Measurements from ENCODE around the gene RASD1.

RASD1 gene

DNA sequence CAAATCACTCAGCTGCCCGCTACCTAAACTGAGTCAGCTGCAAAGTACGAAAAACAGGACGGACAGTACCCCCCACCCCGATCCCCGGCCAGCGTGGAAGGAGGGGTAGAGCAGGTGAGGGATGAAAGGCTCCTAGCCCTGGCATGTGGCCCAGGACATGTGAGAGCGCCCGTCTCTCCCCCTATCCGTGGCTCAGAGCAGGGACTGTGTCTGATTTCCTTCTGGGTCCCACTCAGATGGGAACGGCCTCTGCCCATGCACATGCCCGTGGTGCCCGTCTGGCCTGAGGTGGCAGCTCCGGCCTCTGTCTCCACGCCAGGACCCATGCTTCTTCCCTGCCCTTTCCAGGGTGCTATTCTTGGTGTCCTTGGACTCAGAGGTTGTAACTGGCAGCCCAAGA is 30.2 kb upstream of the RASD1 start:
- DNase-seq: no peak

DNA sequence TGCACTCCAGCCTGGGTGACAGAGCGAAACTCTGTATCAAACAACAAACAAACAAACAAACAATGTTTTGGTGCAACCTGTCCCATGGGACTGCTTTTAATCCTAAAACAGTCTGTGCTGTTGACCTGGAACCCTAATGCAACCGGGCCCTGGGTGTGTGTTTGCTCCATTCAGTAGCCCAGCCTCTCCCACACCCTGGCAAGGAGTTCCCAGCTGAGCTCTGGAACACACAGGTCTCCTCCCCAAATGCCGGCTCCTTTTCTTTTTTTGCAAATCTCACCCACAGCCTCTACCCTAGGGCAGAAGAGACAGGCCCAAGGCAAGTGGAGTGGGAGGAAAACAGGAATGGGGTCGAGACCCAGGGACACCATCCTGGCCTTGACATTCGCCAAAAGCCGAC is 29.8 kb upstream of the RASD1 start:
- DNase-seq: no peak

DNA sequence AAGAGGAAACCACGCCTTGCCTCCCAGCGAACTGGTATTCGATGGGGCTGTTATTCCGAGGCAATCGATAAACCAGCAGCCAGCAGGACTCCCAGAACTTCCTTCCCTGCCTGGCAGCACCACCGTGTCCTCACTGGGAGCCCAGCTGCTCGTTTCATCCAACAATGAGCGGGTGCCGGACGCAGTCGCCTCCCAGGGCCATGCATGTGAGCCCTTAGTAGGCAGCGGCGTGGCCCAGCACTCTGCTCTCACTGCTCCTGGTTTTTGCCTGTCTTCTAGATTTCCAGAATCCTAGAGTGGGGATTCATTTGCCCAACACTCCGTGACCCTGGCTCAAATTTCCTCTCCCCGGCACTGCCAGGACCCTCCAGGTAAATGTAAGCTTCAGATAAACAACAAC is 29.1 kb upstream of the RASD1 start:
- DNase-seq: no peak

DNA sequence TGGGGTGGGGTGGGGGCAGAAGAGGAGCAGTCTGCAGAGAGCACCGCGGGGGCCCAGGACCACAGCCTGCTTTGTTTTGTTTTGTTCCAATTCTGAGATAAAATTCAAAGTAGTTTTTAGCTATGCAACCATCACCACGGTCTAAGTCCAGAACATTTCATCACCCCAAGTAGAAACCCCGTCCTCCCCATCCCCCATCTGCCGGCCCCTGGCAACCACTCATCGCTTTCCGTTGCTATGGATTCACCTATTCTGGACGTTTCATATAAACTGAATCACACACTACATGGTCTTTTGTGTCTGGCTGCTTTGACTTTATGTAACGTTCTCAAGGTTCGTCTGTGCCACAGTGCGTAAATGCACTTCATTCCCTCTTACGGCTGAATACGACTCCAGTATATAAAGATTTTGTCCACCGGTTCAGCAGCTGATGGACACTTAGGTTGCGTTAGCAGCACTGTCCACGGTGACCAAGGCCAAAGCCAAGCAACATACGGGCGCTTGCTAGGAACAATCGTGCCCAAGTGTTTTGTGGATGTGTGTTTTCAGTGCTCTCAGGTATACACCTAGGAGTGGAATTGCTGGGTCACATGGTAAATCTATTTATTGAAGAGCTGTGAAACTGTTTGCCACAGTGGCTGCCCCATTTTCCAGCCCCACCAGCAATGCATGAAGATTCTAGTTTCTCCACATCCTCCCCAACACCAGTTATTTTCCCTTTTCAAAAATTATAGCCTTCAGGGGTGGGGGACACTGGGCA is 27.7 kb upstream of the RASD1 start:
- DNase-seq: no peak

DNA sequence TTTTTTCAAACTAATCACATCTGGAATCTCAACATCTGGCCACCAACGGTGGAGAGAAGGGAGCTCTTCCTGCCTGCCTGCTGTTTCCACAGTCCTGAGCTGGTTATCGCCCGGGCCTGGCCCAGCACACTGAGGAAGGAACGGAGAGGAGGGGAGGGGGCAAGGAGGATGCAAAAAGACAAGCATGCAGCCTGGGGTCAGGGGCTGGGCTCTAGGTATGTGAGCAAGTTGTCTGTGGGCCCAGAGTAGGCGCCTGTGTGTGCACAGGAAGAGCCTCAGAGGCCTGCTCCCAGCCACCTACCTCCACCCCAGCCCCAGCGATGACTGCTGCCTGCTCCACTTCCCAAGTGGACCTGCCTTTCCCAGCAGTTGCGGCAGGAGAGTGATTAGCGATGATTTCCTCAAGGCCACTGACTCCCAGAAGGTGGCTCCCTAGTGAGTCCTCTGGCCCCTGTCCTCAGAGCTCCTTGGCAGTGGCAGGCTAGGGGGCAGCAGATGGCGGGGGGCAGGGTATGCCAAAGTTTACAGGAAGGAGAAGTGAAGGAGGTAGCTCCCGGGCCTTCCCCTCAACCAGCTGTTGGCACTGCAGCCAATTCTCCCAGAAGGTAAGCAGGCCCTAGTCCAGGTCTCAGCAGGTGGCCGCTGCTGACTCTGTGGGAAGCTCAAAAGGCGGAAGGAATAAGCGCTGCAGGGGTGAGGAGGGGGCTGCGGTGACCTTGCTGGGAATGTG is 27.0 kb upstream of the RASD1 start:
- DNase-seq: no peak

DNA sequence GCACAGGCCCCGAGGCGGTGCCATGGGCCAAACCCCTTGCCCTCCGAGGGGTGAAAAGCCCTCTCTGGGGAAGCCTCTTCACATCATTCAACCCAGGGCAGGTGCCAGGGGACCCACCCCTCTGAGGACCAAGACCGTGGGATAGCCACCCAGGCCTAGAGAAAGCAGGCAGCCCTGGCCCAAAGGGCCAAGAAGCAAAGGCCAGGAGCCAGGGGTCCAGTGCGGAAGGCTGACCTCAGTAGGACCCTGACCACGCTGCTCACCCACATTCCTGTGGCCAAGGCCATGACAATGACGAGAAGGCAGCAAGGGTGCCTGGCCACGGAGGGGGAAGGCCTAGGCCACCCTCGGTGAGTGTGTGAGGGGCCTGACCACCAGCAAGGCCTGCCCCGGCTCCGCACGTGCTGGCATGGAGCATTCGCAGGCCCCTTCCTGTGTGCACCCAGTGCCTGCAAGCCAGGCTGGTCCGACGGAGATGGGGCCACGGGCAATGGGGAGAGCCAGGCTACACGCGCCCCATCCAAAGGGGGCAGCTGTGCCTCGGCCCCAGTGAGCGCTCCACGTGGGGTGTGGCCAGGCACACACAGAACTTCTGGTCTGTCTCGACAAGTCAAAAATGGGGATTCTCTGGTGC is 24.5 kb upstream of the RASD1 start:
- no peak for DNase-seq

DNA sequence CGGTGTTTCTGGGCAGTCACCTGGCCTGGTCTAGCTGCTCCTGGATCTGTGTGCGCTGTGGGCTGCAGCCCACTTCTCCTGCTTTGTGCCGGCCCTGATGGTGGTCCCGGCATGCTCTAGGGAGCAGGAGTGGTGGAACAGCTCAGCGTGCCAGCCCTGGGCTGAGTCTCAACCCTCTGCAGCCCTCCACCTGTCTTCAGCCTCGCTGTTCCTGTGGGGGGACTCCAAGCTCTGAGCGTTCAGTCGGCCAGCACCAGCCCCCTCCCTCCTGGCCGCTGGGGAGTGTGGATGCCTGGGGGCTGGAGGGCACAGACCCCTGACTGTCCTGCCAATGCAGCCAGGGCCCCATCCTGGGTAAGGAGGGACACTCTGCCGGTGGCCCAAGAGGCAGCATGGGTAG is 23.7 kb upstream of the RASD1 start:
- no peak for DNase-seq

DNA sequence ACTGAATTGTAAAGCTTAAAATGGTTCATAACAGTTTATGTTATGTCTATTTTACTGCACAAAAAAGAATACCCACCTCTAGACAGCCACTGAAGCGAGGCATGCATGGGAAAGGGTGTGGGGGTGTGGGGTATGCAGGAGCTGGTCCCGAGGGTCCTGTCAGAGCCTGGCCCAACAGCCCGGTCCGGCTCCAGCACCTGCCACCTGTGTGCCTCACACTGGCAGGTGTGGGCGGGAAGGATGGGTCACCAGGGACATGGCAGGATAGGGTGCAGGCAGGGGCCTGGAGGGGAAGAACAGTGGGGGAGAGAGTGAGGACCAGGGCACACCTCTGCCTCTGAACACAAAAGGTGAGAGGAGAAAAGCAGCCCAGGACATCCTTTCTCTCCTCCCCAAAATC is 22.8 kb upstream of the RASD1 start:
- DNase-seq: no peak

DNA sequence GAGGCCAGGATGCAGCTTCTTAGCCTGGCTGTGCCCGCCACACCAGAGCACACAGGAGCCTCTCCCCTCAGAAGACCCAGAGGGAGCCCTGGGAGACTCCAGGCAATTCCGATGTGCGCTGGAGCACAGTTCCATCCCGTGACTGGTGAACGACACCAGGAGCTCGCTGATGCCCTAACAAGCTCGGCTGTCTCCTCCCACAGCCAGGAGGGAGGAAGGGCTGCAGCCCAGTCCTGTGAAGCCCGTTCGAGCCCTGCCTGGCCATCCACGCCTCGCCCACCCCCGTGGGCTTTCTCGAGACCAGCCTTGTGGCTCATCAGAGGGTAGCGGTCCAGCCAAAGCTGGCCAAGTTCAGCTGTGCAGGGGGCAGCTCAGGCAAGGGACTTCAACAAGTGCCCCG is 21.8 kb upstream of the RASD1 start:
- DNase-seq: no peak

DNA sequence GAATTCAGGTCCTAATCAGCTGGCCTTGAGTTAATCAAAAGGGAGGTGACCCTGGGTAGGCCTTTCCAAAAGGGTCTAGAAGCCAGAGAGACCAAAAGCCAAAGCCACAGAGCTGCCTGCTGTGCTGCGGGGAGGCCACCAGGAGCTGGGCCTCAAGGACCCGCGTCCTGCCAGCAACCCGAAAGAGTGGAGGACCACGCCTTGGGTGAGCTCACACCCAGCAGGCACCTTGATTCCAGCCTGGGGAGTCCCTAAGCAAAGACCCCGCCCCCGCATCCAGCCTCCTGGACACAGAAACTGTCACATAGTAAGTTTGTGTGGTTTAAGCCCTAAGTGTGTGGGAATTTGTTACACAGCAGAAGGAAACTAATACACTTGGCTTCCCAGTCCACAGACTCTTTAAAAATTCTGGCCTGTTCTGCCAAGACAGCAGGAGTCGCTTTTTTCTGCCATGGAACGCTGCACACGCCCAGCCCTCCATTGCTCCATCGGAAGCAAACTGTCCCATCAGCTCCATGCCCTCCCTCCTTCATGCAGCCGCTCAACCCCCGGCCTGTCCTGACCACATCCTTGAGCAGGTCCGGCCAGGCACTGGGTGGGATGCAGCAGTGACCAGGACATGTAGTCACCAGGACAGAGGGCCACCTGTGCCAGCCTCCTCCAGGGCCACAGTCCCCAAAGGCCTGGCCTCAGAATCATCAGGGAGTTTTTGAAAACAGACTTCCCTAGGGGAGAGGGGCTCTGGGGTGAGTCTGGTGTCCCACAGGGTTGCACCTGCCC is 20.9 kb upstream of the RASD1 start:
- DNase-seq: no peak

DNA sequence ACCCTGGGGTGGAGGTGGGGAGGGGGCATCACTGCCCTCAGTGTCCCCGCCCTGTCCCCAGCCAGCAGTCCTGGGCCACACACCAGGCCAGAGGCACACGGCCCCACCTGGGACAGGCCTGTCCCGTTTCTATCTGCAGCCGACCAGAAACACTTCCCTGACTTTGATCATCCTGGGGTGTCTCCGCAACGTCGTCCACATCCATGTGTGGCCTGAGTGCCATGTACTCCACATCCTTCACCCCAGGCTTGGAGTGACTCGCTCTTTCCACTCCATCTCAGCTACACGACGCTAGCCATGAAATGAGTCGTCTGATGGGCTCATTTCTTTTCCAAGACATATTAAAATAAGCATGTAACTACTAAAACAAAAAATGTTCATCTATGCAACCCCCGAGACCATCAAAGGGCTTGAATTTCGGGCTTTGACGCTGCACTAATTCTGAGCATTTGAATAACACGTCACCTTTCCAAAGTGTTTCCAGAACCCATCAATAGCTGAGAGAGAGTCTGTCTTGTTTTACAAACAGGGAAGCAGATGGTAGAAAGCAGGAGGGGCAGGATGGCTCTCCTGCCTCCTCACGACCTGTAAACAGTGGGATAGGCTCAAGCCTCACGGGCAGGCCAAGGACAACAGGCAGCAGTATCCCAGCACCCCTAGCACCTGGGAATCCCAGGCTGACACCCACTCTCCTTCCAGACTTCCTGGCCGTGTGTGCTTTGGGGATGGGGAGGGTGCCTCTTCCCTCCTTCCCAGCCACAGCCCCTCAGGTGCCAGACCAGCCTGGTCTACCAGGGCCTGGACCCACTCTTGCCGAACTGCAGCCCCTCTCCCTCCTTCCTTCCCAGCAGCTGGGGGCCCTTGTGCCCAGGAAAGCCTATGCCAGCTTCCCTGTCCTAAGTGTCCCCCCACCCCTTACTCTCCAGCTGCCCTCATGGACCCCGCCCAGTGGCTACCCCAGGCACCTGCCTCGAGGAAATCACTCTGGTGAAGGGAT is 20.0 kb upstream of the RASD1 start:
- DNase-seq: no peak

DNA sequence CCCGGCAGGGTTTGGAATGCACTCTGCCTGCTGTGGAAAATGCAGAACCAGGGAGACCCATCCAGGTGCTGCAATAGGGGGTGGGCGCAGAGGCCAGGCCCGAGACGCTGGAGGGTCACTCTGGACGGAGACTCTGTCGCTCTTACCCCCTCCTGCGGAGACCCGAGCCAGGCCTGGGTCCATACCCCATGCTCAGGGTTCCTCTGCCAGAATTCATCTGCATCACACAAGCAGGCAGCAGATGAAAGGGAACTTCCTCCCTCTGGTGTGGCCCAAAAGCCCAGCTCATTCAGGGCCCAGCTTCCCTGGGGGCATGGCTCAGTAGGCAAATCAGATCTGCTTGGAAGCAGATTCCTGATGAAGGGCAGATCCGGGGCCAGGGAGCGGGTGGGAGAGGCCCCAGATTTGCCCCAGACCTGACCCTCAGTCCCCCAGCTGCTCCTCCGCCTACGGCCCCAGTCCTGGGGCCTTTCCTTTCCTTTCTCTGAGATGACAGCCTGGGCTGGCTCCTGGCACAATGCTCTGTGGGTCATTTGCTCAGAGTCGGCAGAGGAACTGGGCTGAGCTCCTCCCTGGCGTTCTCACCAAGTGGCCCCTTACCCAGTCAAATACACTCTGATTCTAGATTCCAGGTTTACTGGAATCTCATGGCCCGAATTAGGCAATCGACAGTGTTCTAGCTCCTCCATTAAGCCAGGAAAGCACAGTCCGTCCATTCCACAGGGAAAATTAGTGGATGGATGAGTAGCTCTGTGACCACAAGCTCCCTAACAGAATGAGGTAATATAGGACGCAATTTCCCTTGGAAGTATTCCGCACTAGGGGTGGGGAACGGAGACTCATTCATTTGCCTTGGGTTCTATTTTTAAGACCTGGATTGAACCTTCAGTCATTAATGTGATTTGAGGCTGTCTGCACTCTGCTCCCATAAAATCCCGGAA is 19.1 kb upstream of the RASD1 start:
- DNase-seq: no peak

DNA sequence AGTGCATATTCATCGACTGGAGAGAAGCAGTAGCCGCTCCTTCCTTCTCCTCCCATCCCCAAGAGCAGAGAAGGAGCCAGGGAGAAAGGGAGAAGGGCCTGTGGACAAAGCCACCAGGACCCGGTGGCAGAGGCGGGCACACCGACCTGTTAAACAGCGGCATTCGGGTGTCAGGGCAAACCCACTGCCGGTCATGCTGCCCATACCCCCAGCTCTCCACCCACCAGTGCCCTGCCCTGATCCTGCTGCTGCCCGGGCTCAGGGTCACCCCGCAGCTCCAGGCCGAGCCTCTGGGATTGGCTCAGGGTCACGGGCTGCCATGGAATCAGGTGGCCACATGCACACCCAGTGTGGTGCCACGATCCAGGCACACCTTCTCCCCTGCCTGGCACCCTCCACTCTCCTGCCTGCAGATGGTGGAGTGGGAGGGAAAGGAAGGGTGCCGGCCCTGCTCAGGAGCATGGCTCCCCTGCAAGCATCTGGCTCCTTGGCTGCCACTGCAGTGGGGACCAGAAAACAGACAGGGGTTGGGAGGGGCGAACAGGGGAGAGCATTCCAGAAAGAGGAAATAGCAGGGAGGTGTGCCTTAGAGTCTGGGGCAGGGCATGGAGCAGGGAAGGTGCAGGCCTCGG is 18.3 kb upstream of the RASD1 start:
- no peak for DNase-seq

DNA sequence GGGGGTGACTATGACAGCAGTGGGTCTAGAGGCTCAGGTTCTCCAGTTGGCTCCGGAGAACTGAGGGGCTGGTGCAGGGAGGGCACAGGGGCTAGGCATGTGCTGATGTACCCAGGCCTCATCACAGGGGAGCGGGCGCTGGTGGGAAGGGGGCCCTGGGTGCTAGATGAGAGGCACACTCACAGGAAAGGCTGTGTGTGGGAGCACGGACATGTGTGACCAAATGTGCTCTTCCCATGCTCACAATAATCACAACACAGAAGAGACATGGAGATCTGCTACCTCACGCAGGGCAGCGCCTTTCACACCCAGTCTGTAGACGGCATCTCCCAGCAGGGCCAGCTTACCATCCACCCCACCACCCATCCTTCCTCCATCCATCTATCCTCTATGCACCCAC is 17.4 kb upstream of the RASD1 start:
- DNase-seq: no peak

DNA sequence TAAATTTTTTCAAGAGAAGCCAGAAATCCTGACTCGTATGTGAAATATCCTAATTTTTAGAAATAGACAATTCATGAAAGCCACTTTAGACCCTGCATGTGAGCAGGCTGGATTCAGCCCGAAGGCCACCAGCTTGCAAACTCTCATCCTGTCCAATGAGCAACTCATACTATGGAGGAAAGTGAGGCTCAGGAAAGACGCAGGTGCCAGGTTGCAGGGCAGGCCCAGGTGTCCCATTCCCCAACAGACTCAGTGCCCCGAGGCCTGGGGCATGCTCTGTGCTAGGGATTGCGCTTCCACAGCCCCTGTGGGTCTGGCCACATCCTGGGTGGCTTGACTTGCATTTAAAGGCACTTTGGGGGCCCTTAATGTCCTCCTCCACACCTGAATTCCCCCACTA is 16.7 kb upstream of the RASD1 start:
- no peak for DNase-seq

DNA sequence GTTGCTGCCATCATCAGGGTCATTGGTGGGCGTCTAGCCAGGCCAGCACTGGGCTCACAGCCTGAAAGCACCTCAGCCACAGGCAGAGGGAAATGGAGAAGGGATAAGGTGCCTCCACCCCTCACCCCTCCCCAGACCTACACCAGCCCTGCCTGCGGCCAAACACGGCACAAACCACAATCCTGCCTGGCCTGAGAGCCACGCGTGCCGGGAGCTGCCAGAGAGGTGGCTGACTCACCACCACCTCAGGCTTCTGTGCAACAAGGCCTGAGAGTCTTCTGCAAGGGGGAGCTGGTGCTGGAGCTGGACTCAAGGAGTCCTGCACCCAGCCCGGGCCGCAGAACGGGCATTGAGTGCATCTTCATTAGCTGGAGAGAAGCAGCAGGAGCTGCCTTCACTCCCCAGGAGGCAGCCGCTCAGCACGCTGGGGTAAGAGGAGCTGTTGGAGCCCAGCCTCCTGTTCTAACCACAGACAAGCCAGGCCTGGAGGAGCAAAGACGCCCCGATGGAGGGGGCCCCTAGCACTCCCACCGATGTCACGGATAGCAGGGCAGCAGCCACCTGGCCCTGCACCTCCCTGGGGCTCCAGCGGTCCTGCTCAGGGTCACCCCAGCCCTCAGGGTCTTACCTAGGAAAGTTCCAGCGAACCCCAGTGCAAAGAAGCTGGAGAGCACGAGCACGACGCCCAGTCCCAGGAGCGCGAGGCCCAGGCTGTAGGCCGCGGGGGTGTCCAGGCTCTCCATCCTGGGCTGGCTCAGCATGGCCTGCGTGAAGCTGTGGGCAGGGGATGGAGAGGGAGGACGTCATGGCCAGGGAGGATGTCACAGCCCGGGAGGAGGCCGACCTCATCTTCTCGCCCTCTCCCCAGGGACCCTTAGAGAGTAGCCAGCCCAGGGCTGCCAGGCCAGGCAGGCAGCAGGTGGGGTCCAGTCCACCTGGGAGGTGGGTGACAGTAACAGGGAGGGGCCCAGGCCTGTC is 16.0 kb upstream of the RASD1 start:
- DNase-seq: no peak

DNA sequence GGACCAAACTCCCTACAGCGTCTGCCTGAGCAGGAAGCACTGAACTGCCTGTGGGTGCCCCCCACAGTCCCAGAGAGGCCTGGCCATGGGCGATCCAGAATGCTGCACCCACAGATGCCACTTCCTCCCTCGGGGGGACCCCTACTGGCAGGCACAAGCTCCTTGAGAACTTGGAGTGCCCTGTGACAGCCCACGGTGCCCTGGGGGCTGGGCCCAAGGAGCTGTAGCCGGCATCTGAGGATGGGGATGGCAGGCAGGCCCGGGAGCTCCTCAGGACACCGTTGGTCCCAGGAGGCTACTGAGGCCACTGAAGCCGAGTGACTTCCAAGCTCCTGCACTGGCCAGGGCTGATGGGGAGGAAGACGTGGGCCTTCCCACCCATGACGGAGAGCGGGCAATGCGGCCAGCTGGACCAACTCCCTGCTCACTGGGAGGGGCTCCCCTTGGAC is 15.1 kb upstream of the RASD1 start:
- no peak for DNase-seq

DNA sequence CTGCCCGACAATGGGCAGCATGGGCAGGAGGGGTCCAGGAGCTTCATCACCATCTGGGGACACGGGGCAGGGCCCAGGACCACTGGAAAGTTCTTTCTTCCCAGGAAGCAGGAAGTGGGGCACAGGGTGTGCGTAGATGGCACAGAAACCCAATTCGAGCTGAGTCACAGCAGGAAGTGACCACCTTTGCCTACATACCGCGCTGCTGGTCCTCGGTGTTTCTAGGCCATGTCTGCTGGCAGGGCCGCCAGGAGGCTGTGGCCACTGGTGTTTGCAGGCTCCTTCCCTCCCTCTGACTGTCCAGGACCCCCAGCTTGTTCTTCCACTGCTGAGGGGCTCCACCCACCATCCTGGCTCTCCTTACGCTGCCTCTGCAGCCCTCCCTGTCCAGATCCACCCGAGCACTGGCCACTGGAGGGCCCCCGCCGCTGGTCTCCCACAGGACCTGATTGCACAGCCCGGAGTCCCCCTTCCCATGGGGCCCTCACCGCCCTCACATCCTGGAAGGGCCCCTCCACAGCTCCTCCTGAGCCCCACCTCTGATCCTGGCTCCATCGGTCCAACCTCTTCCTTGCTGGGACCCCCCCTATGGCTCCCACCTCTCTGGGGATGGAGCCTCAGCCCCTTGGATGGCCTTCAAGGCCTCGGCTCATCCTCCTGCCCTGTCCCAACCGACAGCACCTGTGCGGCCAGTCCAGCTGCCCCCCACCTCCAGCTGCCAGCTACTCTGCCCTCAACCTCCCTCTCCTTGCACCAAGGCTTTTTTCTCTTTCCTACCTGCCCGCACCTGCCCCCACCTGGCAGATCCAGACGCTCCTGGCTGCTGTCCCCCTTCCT is 14.5 kb upstream of the RASD1 start:
- DNase-seq: no peak

All from activated naive CD4-positive, alpha-beta T cell treated with anti-CD3 and anti-CD28 coated beads, Interleukin-2, amount 50 U/mL, for 16 hours (primary cell).